Germinal center (tissue), 1 donor: ENCODE measurements around the gene RAB11A.

Experiments used
- DNase-seq: peaks from one replicate; pipeline ENCODE4 v3.0.0; 2012; ENCODE audit warnings: mixed read lengths, low spot score

The RAB11A gene

DNA sequence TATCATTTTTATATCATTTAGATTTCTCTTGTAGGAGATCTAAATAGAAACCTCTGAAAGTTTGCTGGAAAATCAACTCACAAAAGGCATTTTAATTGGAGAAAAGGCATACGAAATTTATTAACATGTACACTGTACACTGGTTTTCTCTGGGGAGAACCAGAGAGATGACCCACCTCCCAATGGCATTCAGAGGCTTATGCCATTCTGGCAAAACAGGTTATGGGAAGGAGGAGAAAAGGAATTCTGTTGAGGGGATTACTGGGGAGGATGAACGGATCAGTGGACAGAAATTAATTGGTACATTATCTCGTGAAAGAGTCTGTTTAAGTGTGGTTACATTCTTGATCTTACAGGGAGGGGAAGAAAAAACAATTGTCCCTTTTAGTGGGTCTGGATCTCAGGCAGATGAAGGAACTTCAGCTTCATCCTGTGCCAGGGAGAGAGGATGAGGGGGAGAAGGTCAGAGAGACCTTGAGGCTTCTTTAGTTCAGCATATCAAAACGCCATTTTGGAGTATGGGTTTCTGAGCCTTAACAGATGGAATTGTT, 16.5 kb downstream of the RAB11A start:
- no peak for DNase-seq

DNA sequence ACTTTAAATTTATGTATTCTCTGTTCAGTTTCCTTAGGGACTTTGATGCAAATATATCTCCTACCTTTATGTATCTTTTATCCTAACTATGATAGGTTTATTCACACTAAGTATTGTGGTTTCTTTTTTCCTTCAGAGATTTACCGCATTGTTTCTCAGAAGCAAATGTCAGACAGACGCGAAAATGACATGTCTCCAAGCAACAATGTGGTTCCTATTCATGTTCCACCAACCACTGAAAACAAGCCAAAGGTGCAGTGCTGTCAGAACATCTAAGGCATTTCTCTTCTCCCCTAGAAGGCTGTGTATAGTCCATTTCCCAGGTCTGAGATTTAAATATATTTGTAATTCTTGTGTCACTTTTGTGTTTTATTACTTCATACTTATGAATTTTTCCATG, 18.3 kb downstream of the RAB11A start:
- DNase-seq = no peak

DNA sequence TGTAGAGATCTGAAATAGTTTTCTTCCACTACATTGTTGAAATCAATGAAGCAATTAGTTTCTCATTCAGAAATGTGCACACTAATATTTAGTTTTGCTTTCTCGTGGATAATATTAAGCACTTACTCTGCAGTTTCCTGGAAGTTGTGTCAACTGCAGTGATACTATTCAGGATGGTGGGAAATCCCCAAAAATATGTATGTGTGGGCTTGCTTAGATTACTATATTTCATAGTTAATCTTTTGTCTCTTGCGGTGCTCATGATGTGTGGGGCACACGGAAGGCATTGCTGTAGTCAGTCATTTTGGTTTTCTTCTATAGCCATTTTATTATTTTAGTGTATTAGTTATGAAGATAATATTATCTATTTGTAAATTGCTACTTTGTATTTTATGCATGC, 19.7 kb downstream of the RAB11A start:
- no peak for DNase-seq

DNA sequence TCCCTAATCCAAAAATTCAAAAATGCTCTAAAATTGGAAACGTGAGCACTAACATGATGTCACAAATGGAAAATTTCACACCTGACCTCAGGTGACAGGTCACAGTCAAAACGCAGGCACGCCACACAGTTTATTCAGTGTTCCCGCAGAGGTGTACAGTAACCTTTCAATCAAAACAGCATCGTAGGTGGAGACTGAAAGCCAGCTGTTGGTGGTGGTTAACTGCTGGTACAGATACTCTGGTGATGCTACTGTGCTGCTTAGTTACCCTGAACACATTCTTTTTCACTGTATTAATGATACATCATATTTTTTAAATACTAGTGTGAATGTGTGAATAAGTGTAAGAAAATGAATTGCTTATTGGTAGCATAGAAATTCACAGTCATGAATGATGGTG, 23.8 kb downstream of the RAB11A start:
- DNase-seq = no peak

DNA sequence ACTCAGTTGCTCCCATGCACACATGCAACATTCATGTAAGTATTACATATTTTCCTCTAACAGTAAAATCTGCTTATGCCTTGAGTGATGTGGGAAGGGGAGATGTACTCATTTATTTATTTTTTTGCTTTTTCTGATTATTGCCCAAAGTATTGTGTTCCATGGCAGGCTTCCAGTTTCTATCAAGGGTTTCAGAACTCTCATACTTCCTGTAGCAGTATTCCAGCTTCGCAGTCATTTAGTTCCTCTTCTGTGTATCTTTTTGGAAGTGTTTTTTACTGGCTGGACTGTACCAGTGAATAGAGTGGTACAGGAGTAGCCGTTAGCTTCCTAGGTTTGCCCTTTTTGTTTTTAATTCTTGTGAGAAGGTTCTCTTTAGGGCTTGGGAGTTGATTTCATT, 26.9 kb downstream of the RAB11A start:
- DNase-seq = no peak

DNA sequence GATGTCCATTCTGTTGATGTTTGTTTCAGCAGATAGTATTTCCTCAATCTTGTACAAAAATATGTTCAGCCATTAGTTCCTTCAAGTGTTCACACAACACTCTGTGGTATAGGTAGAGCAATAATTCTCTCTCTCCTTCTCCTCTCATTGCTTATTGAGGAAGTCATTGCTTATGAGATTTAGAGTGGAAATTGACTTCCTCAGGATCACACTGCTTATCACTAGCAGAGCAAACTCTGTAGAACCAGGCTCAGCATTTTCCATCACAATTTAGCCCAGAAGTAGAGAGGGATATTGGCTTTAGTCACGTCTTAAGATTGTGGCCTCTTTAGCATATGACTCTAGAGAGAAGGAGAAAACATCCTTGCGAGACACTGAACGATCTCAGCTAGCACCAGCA, 31.2 kb downstream of the RAB11A start:
- no peak for DNase-seq

DNA sequence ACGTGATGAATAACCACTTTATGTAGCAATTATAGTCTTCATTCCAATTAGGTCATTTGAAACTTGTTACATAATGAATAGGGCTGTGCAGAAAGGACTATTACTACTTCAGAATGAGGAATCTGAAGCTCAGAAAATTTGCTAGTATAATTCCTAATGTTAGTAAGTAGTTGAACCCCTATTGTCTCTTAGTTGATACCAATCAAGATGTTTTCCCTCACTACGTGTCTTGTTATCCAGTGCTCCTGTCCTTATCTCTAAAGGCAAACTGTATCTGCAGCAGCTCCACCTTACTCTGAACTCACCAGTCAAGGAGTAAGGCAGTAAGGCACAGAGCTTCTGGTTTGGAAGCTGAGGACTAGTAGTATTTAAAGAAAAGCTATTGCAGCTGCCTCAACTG, 32.0 kb downstream of the RAB11A start:
- no peak for DNase-seq

DNA sequence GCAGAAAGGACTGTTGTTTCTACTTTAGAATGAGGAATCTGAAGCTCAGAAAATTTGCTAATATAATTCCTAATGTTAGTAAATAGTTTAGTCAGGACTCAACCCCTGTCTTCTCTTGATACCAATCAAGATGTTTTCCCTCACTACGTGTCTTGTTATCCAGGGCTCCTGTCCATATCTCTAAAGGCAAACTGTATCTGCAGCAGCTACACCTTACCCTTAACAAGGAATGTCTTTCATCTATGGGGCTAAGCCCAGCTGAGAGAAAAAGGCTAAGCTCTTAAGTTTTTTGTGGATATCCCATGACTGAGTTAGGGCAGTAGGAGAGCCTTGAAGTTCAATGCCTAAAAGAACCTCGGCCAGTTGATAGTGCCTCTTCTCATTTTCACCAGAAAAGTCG, 32.5 kb downstream of the RAB11A start:
- DNase-seq = no peak

DNA sequence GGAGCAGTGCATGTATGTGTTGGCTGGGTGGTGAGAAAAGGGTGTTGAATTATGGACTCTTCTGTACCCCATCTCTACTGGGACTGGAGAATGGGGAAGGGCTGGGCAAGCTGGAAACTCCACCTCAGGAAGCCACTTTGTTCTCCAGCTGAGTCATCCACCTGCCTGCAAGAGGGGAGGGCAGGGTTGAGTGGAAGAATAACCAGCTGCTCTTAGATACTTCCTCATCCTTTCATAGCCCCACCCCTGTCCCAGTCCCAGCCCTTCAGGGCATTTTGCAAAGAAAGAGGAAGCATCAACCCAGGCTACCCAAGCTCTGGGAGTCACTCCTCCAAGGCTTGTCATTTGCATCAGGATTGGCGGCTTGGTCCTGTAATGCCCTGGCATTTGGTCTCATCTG, 33.1 kb downstream of the RAB11A start:
- peak; percentile 86 for DNase-seq

DNA sequence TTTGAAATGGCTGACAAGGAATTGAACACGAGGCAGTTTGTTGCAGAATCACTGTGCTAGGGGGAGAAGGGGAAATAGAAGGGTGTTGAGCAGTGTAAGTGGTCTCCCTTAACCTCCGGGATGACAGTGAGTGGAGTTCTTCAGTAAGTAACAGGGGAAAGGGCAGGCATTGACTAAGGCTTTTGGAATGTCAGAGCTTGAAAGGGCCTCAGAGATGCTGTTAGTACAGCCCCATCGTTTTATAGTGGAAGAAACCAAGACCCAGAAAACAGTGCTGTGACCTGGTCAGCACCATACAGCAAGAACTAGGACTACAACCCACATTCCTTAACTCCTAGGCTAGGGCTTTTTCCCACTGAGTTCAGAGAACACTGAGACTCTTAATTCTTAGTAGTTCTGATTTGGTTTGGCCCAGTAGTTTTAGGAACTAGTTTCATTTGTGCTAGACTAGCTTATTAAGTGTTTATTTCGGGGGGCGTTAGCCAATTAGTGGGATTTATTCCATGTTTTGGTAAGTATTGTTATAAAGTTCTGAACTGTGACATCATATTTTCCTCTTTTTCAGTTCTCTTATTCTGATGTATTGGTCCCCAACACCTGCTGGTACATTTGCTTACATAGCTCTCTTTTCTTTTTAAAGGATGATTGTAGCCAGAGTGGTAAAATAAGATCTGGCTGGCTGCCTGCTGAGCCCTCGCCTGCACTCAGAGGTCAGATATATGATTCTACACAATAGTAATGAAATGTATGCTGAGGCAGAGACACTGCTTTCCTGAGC, 34.2 kb downstream of the RAB11A start:
- no peak for DNase-seq

DNA sequence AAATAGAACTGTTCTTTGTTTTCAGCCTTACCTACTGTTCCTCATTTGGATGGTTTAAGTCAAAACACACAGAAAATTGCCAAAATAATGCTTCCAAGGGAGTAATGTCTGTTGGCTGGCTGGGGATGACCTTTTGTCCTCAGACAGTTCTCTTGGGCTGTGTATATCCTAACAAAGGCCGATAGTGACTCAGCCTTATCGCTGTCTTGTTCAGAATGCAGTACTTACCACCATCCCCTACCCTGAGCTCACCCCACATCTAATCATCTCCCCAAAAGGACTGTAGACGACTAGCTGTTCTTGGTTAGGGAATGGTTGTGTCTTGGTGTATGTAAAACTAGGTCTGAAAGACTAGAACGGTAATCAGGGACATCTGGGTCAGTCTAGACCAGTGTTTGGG, 35.0 kb downstream of the RAB11A start:
- no peak for DNase-seq

DNA sequence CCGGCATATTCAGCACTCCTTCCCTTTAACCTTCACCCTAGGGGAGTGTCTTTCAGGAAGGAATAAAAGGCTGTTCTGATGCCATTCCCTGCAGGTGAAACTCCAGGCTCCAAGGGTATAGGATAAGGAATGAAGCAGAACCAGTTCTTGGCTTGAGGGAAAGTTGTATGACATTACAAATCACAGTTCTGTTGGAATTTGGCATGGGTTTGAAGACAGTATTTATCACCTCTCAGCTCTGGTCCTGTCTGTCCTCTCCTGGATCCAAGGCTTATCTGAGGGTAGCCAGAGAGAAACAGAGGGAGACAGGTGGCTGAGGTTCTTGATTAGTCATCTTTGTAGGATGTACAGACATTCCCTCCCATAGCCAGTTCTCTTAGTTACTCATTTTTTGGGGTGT, 37.1 kb downstream of the RAB11A start:
- no peak for DNase-seq

DNA sequence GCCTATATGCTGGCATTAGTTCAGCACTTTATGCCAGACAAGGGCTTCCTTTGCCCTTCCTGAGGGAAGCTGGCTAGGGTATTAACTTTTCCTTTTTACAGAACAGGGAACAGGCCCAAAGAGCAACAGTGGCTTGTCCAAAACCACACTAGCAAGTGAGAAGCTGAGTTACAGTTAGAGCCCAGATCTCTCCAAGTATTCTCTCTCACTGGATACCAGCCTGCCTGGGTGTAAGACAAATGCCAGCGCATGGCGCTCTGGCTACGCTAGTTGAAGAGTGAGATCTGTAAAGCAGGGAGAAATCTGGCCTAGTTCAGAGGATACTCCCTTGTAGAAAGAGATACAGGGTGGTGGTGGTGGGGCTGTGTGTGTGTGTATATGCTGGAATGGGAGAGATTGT, 38.4 kb downstream of the RAB11A start:
- DNase-seq = no peak

DNA sequence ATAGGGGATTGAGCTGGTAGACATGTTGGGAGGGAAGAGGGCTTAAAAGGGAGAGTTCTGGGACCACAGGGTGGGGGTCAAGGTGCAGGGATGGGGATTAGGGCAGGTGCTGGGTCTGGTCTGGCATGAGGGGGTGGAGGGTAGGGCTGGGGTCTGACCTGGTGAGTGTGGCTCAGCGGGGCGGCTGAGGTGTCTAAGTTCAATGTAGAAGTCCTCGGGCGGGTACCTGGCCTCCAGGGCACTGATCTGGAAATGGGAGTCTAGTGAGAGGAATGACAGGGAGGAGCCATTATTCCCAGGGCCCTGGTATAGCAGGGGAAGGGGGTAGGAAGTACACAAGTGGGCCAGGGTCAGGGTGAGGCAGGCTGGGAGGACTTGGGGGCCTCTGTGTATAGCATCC, 39.6 kb downstream of the RAB11A start:
- DNase-seq = no peak

DNA sequence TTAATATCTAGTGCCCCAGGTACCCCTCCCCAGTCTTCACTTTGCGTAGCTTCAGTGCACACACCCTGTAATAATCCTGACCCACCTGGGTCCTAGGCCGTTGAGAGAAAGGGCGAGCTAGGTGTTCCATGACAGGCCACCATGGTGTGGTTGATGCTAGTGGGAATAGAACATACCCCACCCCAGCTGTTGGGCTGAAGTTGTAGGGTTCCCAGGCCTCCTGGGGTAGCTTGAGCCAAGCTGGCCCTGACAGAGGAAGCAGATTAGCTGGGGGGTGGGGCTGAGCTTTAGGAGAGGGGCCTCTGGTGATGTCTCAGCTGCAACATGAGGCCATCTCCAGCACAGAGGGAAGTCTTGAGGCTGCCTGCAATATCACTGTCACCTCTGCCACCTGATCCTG, 40.5 kb downstream of the RAB11A start:
- DNase-seq = no peak

DNA sequence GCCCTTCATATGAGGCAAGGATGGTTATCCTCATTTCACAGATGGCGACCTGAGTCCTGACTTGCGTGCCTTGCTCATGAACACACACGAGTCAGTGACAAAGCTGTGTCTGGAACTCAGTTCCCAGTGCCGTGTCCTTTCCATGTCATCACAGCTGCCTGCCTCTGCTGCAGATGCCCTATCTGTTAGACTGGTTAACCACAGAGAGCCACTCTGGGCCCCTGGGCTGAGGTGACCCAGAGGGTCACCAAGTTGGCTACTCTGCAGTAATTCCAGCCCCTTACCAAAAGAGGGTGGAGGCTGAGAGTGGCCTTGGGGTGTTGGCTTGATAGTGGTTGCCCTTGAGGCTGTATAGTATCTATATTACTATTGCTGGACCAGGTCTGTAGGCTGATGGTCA, 41.0 kb downstream of the RAB11A start:
- no peak for DNase-seq

DNA sequence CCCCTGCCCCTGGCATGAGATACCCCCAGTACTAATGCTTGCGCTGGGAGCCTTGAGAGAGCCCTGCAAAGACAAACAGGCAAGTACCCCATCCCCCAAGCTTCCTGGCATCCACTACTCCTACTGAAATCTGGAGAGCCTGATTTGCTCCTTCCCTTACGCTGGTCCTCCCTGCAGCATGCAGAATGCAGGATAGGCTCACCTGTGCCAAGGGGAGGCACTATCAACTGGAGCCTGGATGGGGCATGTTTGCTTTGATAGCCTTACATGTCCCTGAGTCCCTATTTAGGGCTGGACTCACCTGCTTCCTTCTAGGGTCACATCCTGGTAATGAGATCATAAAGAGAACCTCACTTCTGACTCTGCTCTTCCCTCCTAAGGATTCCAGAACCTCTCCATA, 42.9 kb downstream of the RAB11A start:
- DNase-seq = no peak

DNA sequence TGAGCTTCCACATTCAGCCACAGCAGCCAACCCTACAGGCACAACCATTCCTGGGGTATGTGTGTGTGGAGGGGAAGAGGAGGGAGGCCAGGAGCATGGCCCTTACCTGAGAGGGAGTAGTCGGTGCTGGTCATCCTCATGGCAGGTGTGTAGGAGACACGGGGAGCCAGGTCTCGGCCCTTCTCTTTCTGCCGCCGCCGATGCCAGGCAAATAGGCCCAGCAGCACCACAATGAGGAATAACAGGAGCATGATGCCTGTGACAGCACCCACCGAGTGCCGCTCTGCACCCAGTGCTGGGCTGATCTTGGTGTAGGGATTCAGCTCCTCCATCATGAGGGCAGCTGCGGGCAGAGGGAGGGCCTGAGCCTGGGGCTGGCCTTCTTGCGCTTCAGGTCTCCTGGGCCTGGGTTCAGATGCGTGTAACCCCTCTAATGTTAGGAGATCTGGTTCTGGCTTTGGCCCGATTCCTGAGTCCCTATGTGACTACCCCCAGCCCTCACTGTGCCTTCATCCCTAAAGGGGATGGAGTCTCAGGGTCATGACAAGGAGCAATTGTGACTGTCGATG, 44.4 kb downstream of the RAB11A start:
- no peak for DNase-seq

DNA sequence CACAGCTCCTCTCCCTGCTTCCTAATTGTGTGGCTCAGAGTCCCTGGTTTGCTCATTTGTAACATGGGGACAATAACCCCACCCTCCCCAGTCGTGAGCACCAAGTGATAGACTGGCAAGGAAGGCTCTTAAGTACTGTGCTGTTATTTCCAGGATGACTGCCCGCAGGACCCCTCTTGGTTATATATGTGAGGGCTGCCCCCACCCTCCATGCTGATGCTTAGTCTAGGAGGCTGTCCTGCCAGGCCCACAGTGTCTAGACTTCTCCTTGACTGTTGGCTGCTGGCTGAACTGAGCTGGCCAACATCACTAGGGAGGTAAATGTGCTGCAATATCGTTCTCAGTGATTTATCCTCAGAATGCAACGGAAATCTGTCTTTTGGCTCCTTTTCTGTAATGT, 45.1 kb downstream of the RAB11A start:
- DNase-seq = no peak

DNA sequence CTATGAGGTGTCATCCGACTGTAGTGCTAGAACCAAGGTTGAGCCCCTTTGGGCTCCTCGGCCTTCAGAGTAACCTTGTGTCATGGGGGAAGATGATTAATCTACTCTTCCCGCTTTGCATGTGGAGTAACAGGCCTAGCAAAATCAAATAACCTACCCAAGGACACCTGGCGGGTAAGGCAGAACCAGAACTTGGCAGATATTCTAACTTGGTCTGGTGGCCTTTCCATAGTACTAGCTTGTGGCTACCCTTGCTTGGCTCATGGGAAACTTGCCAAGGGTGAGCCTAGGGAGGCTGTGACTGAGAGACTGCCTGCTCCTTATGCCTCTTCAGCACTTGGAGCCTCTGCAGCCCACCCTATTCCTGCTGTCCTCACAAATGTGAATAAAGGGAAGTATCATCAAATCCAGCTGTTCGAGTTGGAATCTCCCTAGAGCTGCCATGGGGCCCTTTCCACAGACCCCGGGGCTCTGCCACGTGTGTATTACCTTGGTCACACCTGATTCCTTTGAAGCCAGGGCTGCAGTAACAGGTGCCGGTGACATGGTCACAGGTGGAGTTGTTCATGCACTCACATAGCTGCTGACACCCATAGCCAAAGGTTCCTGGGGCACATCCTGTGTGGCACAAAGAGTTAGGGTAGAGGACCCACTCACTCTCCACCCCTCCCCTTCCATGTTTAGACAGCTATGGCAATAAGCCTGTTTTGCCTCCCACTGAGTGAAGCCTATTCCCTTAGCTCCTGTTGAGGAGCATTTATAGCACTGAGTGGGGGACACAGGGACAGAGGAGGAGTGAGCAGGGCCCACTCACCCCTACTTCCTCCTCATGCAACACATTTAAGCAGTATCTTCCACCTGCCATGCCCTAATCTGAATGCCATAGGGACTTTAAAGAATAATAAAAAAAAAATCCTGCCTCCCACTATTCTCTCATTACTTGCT, 46.0 kb downstream of the RAB11A start:
- DNase-seq = peak; percentile 41

DNA sequence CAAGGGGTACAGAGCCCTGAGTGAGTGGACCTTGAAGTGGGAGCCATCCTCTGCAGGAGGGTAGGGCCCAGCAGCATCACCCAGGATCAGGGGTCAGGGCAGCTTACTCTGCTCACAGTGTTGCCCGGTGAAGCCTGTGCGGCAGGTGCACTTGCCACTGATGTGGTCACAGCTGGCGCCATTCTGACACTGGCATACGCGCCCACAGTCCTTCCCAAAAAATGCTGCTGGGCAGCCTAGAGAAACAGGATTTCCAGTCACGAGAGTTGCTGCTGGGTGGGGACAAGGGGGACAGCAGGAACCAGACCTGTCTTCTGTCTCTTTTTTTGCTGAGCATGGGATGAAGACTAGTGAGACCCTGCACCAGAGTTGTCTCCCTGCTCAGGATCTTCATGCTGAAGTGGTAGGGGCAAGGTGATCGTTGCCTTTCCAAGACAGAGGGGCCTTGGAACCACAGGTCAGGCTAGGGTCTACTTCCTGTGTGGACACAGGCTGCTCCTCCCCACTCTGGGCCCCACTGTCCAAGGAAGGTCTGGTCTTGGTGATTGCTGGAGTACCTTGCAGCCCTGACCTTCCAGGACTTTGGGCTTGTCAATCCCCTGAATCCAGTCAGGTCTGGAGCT, 46.9 kb downstream of the RAB11A start:
- DNase-seq = no peak

DNA sequence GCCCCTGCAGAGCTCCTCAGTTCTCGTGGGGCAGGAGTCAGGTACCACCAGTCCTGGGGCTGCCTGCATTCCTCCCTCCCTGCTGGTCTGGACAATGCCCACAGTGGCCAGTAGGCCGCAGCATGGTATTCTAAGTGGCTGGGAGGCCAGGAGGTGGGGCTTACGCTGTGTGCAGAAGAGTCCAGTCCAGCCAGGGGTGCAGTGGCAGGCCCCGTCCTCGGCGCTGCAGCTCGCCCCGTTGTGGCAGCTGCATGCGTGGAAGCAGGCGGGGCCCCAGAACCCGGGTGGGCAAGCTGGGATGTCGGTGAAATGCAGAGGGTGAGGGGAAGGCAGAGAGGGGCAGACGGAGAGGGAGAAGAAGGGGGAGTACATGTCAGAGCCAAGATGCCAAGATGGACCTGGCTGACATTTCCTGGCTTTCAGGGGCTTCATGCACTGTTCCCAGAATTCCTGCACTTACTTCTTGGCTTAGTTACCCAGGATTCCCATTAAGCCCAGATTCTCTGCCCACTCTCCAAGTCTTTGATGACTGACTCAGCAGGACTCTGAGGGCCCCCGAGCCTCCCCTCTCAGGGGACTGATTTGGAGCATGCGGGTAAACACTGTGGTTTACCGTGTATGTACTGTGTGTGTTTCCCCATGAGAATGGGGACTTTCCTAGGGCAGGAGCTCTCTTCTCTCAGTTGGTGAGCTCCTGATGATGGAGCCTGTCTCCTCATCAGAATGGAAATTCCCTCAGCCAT, 47.5 kb downstream of the RAB11A start:
- DNase-seq = peak; percentile 76
